ENCODE measurements around the gene KCNG1. TPM values are rescaled to one million over a fixed set of nuclear protein-coding genes. Genes with fewer than 3 reads are reported as not detected.

Gene KCNG1
- total RNA-seq, 1 donor from 2014 or later = 0.25 TPM

GRCh38 chr20:51013577-51014330 lies 9.2 kb downstream of the KCNG1 start:
- DNase-seq (ENCODE audit: low read depth) = no peak

GRCh38 chr20:51012357-51012756 lies 10.6 kb downstream of the KCNG1 start:
- no peak for DNase-seq (ENCODE audit: low read depth)

- no peak for DNase-seq (ENCODE audit: low read depth)
These were observed 11.4 kb downstream of the KCNG1 start for GRCh38 chr20:51011479-51011878.

DNA sequence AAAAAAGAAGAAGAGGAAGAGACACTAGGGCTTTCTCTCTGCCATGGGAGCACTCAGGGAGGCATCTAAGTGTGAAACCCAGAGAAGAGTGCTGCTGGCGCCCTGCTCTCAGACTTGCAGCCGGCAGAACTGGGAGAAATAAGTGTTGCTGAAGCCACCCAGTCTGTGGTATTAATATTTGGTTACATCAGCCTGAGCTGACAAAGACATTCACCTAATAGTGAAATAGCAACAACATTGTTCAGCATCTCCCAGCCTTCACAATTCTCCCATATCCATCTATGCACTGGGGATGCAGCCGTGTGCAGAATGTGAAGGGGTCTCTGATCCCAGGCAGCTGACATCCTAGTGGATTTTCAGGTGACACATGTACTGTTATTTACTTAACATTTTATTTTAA lies 12.0 kb downstream of the KCNG1 start:
- DNase-seq (ENCODE audit: low read depth) = no peak

- DNase-seq (ENCODE audit: low read depth) = no peak
These were observed 12.9 kb downstream of the KCNG1 start for GRCh38 chr20:51010043-51010365.

DNA sequence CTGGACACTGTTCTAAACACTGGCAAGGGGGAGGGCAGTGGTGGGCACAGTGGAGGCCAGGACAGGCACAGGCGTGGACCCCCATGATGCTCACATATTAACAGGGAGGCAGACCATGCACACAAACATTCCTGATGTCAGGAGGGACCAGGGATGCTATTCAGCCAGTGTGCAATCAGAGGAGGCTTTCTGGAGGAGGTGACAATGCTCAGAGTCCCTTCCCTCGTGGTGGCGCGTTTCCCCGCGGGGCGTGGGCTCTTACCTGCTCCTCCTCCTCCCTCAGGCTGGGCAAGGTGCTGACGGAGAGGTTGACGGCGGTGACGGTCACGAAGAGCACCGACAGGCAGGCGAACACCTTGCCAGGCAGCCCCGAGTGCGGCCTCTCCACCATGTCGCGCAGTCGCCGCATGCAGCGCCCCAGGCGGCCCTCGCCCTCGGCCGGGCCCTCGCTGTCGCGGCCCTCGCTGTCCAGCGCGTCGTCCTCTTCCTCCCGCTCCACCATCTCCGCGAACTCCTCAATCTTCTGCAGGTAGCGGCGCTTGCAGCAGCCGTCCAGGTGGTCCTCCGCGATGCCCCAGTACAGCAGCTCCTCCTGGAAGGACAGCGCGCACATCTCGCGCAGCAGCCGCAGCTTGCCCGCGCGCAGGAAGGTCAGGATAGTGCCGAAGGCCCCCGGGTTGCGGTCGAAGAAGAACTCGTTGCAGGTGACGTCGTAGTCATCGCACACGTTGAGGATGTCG lies 13.4 kb downstream of the KCNG1 start:
- no peak for DNase-seq (ENCODE audit: low read depth)

DNA sequence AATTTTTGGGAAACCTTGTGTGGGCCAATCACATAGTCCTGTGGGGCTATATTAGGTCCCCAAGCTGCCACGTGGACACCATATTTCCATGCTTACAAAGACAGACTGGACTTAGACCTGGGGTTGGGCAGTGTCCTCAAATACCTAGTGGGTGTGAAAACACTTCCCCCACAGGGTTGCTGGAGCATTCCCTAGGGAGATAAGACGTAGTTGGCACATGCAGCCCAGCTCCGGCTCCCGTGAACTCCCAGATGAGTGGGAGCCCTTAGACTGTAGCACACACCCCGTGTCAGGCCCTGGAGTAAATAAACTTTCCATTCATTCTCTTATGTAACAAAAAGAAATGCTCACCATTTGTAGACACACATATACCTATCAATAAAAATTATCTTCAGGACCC lies 14.2 kb downstream of the KCNG1 start:
- no peak for DNase-seq (ENCODE audit: low read depth)

DNA sequence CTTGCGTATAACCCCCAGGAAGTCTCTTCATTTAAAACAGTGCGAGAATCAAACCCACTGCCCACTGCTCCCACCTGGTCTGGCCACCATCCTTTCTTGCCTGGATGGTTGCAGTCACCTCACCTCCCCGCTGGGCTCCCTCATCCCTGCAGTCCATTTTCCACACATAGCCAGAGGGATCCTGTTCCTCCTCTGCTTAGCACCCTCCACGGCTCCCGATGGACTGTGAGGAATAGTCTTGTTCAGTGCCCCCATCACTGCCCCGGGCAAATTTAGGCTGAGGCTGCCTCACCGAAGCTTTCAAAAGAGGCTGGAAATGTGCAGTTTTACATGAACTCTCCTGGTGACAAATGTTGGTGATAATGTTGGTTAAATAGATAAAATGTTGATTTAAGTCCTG lies 17.7 kb downstream of the KCNG1 start:
- DNase-seq (ENCODE audit: low read depth) = no peak

DNA sequence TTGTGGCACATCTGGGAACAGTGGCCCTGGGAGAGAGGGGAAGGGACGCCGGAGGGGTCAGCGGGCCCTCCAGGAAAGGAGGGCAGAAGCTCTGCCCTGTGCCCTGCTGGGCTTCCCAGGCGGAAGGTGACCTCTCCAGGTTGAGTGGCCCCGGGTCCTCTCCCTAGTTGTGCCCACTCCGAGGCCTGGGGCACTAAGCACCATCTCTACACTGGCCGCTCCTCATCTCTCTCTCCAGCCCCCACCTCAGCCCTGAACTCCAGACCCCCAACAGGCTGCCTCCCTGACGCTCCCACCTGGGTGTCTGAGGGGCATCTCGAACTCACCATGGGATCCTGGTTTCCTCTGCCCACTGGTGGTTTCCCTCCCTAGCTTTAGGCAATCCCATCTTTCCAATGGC lies 18.1 kb downstream of the KCNG1 start:
- no peak for DNase-seq (ENCODE audit: low read depth)

- no peak for DNase-seq (ENCODE audit: low read depth)
These were observed 18.6 kb downstream of the KCNG1 start for GRCh38 chr20:51004305-51004727.

DNA sequence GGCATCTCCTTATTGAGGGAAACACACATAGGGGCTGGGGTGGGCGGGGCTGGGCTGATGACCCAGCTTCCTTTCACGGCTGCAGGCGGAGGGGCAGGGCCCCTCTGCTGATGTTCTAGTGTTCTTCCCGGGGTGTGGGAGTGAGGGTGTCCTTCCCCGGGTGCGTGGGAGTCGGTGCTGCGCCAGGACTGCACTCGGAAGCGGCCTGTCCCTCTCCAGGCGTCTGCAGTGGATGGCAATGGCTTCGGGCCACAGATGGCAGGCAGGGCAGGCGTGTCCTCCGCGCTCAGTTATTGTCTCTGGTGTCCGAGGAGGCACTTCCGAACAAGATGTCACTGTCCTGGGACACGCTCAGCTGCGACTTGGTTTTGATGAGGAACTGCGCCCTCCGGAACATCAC lies 19.2 kb downstream of the KCNG1 start:
- no peak for DNase-seq (ENCODE audit: low read depth)

- DNase-seq (ENCODE audit: low read depth) = no peak
These were observed 20.3 kb downstream of the KCNG1 start for GRCh38 chr20:51002633-51003032.

DNA sequence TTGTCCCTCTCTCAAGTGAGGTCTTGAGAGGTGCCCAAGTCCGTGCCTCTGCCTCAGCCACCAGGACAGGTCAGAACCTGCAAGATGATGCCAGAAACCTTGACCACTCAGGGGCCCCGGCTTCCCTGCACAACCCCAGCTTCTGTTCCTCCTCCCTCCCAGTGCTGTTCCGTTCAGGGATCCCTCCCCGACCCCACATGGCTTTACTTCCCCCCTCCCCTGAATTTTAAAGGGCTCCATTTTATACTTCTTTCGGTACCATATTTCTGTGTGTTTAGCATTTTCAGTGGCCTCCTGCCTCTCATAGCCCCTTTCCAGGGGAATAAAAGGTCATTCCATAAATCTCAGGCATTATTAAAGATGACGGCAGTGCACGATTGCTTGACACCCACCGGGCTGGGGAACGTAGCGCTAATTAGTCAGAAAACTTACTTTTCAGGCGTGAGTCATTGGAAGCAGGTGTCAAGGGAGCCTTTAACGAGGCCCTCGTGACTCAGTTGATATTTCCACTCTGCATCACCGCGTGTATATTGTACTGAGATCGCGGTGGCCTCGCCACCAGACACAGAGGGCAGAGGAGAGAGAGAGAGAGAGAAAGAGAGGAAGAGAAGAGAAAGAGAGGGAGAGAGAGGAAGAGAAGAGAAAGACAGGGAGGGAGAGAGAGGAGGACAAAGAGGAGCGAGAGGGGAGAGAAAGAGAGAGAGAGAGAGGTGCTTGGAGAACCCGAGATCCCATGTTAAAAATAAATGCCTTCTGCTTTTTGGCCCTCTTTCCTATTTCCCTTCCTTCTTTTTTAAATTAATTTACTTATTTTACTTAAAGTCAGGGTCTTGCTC lies 21.3 kb downstream of the KCNG1 start:
- DNase-seq (ENCODE audit: low read depth) = no peak

DNA sequence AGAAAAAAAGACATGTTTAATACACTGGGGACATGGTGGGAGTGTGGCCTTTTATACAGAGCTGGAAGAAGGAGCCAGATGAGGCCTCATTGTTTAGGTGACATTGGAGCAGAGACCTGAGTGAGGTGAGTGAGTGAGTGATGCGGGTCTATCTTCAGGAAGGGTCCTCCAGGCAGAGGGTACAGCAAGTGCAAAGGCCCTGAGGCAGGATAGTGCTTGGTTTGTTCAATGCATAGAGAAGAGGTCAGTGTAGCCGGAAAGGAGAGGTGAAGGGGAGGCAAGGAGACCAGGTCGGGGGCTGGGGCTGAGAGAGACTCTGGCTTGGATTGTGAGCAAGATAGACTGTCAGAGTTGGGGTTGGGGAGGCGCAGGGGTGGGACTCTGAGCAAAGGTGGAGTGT lies 23.6 kb downstream of the KCNG1 start:
- DNase-seq (ENCODE audit: low read depth) = no peak

DNA sequence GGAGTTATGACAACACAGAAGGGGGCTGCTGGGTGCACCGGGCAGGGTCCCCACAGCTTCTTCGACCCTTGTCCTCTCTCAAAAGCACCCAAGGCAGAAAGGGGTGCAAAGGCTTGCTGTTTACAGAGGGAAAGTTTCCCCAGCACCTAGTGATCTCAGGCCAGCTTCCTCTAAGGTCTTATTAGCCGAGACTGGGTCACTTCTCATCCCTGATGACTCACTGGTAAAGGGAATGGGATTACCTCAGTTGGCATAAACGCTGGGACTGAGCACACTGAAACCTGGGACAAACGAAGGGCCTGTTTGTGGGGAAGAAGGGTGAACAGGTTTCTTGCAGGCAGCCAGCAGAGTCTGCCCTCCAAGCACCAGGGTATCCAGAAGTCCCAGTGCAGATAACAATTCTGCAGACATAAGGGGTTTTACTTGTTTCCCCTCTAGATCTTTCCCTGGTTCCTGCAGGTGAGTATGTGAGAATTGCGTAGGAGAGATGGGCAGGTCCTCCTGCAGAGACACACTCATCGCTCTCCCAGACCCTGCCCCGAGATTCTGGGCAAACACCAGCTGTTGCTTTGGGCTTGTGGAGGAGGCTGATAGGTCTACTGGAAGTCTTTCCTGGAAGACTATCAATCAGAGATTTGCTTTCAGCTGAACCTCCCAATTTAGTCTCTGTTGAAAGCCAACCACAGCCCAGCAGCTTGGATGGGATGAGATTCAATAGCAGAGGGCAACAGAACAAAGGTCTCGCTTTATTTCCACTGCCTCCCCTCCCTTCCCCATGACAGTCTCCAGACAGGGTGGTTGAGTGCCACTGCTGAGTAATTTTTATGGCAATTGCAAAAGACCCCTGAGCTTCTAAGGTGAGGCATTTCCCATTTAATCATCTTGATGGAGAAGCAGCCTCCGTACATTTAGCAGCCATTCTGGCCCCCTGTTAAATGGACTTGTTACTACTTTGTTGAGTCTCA lies 25.7 kb downstream of the KCNG1 start:
- DNase-seq (ENCODE audit: low read depth) = peak; percentile 19

DNA sequence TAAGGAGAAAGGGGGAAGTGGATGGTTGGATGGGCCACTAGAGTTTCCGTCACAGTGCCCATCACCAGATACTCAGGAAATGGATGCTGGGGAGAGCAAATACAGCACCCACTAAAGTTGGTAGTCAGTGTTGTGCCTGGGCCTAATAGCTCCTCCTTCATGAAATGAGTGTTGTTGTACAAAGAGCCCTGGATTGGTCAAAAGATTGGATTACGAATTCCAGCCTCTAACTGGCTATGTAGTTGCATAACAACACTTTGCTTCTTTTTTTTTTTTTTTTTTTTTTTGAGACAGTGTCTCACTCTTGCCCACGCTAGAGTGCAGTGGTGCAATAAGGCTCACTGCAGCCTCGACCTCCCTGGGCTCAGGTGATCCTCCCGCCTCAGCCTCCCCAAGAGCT lies 27.4 kb downstream of the KCNG1 start:
- peak; percentile 4 for DNase-seq (ENCODE audit: low read depth)

GRCh38 chr20:50993876-50994275 lies 29.0 kb downstream of the KCNG1 start:
- peak; percentile 22 for DNase-seq (ENCODE audit: low read depth)

DNA sequence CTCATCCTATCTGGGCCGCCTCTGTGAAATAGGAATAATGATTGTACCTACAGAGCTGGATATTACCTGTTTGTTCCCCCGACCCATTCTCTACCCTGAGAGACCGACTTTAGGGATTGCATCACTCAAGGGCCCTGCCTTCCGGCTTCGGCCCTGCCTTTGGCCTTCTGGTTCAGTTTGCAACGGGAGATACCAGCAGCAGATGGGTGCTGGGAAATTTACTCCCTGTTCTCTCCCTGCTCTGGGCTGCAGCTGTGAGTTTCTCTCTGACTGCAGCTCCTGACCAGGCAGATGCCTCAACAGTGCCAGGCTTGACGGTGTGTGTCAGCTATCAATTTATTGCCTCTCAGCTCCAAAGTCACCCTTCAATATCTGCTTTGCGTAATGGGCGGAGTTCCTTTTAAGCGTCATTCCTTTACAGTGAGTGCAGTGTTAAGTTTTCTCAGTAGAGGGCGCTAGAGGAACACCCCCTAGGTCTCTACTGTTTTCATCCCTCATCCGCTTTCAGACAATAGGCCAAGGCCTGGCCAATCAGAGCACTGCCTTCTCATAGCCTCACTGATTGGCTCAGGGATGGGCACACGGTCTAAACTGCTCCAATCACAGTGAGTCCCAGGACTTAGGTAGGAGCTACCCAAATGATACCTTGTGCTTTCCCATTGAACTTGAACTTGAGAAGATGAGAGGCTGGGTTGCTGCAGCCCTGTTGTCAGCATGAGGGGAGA lies 30.0 kb downstream of the KCNG1 start:
- peak; percentile 36 for DNase-seq (ENCODE audit: low read depth)

DNA sequence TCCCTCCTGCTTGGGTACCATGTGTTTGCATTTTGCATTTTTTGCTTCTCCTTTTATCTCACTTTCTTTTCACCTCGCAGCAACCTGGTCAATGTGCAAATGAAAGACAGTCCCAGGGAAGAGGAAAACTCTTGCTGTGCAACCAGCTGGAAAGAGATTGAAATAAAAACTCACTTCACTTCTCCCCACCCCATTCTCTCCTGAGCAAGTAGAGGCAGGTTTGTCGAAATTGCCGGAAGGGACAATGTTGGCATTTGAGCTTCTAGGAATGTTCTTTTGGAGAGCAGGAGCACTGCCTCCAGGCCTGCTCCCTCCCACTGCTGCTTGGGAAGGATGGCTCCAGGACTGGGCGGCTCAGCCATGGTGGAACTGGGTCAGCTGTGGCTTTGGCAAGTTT lies 30.6 kb downstream of the KCNG1 start:
- peak; percentile 20 for DNase-seq (ENCODE audit: low read depth)

DNA sequence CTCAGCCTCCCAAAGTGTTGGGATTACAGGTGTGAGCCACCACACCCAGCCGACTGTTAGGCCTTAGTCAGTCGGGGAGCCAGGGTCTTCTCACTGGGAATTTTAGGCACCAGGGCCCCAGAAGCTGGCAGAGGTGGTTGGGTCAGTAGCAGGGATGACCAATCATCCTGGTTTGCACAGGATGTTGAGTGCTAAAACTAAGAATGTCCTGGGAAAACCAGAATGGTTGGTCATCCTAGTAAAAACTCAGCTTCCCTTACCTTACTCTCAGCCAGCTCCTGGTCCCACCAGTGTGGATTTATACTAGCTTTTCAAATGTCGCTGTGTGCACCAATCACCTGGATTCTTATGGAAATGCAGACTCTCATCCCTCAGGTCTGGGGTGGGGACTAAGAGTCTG lies 31.8 kb downstream of the KCNG1 start:
- no peak for DNase-seq (ENCODE audit: low read depth)
